DOHH2 (cell line): ENCODE measurements around the gene ZBTB12.
"Not testable (repeated sequence)": the region's sequence is repeated elsewhere in the genome, so short reads cannot be mapped to it uniquely, and the experiment has no call there.

Experiments used
- H3F3A ChIP-seq: fragments of 200-600 bp; sonication (generic), shearing (Covaris generic); 2 replicates; pipeline ENCODE4 v1.6.0; 2016; ENCODE audit warnings: antibody characterized with exemption, mild to moderate bottlenecking; ENCODE audit not compliant: control insufficient read depth, insufficient read depth
- H3K27ac ChIP-seq: fragments of 200-600 bp; sonication (generic); 2 replicates; pipeline ENCODE4 v1.5.1; 2014; ENCODE audit warnings: low read depth, mild to moderate bottlenecking, low read length, moderate library complexity
- H3K27me3 ChIP-seq: fragments of 200-600 bp; sonication (generic); 2 replicates; pipeline ENCODE4 v1.6.1; 2014; ENCODE audit warnings: mild to moderate bottlenecking, low read length, mixed read lengths; ENCODE audit not compliant: control insufficient read depth
- H3K36me3 ChIP-seq: fragments of 200-600 bp; sonication (generic); 2 replicates; pipeline ENCODE4 v1.6.1; 2014; ENCODE audit warnings: mild to moderate bottlenecking, low read length, moderate library complexity, mixed read lengths; ENCODE audit not compliant: control insufficient read depth
- H3K4me1 ChIP-seq: fragments of 200-600 bp; sonication (generic); 2 replicates; pipeline ENCODE4 v1.6.1; 2014; ENCODE audit warnings: mild to moderate bottlenecking, low read length, mixed read lengths; ENCODE audit not compliant: control insufficient read depth
- H3K4me2 ChIP-seq: fragments of 200-600 bp; sonication (generic); 2 replicates; pipeline ENCODE4 v1.6.0; 2014; ENCODE audit warnings: mild to moderate bottlenecking, low read length, moderate library complexity
- H3K4me3 ChIP-seq: fragments of 200-600 bp; sonication (generic); 2 replicates; pipeline ENCODE4 v1.5.1; 2014; ENCODE audit warnings: mild to moderate bottlenecking, low read length, mixed read lengths
- H3K79me2 ChIP-seq: fragments of 200-600 bp; sonication (generic); 2 replicates; pipeline ENCODE4 v1.6.1; 2014; ENCODE audit warnings: mild to moderate bottlenecking, low read length, mixed read lengths; ENCODE audit not compliant: control insufficient read depth
- H3K9me2 ChIP-seq: fragments of 200-600 bp; sonication (generic); replicated peaks from 2 replicates; pipeline ENCODE4 v1.6.1; 2014; ENCODE audit warnings: mild to moderate bottlenecking, low read length, mixed read lengths; ENCODE audit not compliant: control insufficient read depth
- H3K9me3 ChIP-seq: fragments of 200-600 bp; sonication (generic); 2 replicates; pipeline ENCODE4 v1.6.1; 2014; ENCODE audit warnings: antibody characterized with exemption, low read length, mixed read lengths; ENCODE audit not compliant: control insufficient read depth, insufficient read depth
- H4K20me1 ChIP-seq: fragments of 200-600 bp; sonication (generic); 2 replicates; pipeline ENCODE4 v1.6.0; 2014; ENCODE audit warnings: low read depth, mild to moderate bottlenecking, antibody characterized with exemption, low read length, moderate library complexity; ENCODE audit not compliant: control insufficient read depth, insufficient read depth
- CTCF ChIP-seq: fragments of 200-600 bp; sonication (generic); IDR thresholded peaks from one replicate; pipeline ENCODE4 v1.5.1; 2014; ENCODE audit warnings: antibody characterized with exemption, mild to moderate bottlenecking, low read depth, low read length; ENCODE audit not compliant: poor library complexity, severe bottlenecking
- EZH2phosphoT487 ChIP-seq: fragments of 200-600 bp; sonication (generic); IDR thresholded peaks from 2 replicates; pipeline ENCODE4 v1.6.1; 2017; ENCODE audit warnings: borderline replicate concordance, mild to moderate bottlenecking, antibody characterized with exemption, low read length, moderate library complexity, mixed read lengths

The ZBTB12 gene

GRCh38 chr6:31908791-31909190, 6.9 kb upstream of the ZBTB12 start:
- Histone ChIP-seq H3K36me3 (no peaks in the 10 kb centered on the region), H3F3A (peaks cover under 1% of the 10 kb centered on the region), H3K79me2 (no peaks in the 10 kb centered on the region), H3K4me1 (peaks cover 4% of the 10 kb centered on the region), H3K9me3 (no peaks in the 10 kb centered on the region), H4K20me1 (no peaks in the 10 kb centered on the region), H3K27me3 (peaks cover 23% of the 10 kb centered on the region), H3K4me3 (no peak overlapping the region), H3K27ac (no peak overlapping the region), H3K4me2 (no peak overlapping the region), H3K9me2 (no peaks in the 10 kb centered on the region)
- TF ChIP-seq CTCF (no peak), EZH2phosphoT487 (no peak)

- not testable (repeated sequence) for H3K4me3 ChIP-seq, H3K4me1 ChIP-seq, H3K27ac ChIP-seq, H3K9me2 ChIP-seq, H3K9me3 ChIP-seq, H3F3A ChIP-seq, H3K4me2 ChIP-seq, H3K36me3 ChIP-seq, H4K20me1 ChIP-seq, H3K79me2 ChIP-seq
- H3K27me3 ChIP-seq = peaks cover 24% of the 10 kb centered on the region
Observed at GRCh38 chr6:31908255-31908654, 6.4 kb upstream of the ZBTB12 start.

- no peak overlapping the region for H3K27ac ChIP-seq
- H3K4me2 ChIP-seq = no peak overlapping the region
- H3K9me2 ChIP-seq = no peaks in the 10 kb centered on the region
- TF ChIP-seq EZH2phosphoT487 (no peak), CTCF (no peak)
- H3F3A ChIP-seq = peaks cover 12% of the 10 kb centered on the region
- H3K4me3 ChIP-seq = no peak overlapping the region
- peaks cover 27% of the 10 kb centered on the region for H3K27me3 ChIP-seq
- no peaks in the 10 kb centered on the region for H4K20me1 ChIP-seq
- H3K9me3 ChIP-seq = no peaks in the 10 kb centered on the region
- no peaks in the 10 kb centered on the region for H3K79me2 ChIP-seq
- H3K36me3 ChIP-seq = no peaks in the 10 kb centered on the region
- peaks cover 12% of the 10 kb centered on the region for H3K4me1 ChIP-seq
Observed at GRCh38 chr6:31907158-31907813, 5.4 kb upstream of the ZBTB12 start.

- not testable (repeated sequence) for H3K9me2 ChIP-seq, H3K4me3 ChIP-seq, H3K79me2 ChIP-seq, H4K20me1 ChIP-seq, H3K4me2 ChIP-seq, H3K9me3 ChIP-seq, H3K36me3 ChIP-seq, H3K27ac ChIP-seq
- Histone ChIP-seq H3K4me1 (peaks cover 13% of the 10 kb centered on the region), H3K27me3 (peaks cover 27% of the 10 kb centered on the region), H3F3A (peaks cover 12% of the 10 kb centered on the region)
Observed at GRCh38 chr6:31906727-31907126, 4.8 kb upstream of the ZBTB12 start.
